H1 (cell line): Measurements from ENCODE around the gene SLC9A5.

Experiments
- CTCF ChIP-seq, 3 experiments: IDR thresholded peaks; 1 replicate in 2 of 3; 2 replicates in 1 of 3; pipeline versions ENCODE4 v1.5.1 to v1.6.1; 2011; ENCODE audit warnings: low read length in 3 of 3, mild to moderate bottlenecking in 3 of 3, inconsistent platforms in 2 of 3, low read depth in 1 of 3, moderate library complexity in 1 of 3; ENCODE audit not compliant: insufficient read depth in 1 of 3; ENCODE audit errors: control extremely low read depth in 1 of 3
- POLR2A ChIP-seq, 2 experiments: IDR thresholded peaks; 1 replicate in 1 of 2; 2 replicates in 1 of 2; pipeline ENCODE4 v1.6.1; 2011; ENCODE audit warnings: low read depth in 2 of 2, low read length in 2 of 2, mild to moderate bottlenecking in 2 of 2; ENCODE audit errors: control extremely low read depth in 1 of 2
- POLR2AphosphoS5 ChIP-seq: IDR thresholded peaks from 2 replicates; pipeline ENCODE4 v1.6.1; 2011; ENCODE audit warnings: low read depth, low read length

GRCh38 chr16:67230809-67231660, 17.7 kb upstream of the SLC9A5 start:
- peak in 1 of 2 experiments; percentile 67; a peak in 2 of 3 replicates for TF ChIP-seq POLR2A (IDR thresholded peaks at IDR 0.05; ENCODE audit: control extremely low read depth in 1 of 2, low read depth in 2 of 2, low read length in 2 of 2)
- no peak for TF ChIP-seq CTCF (IDR thresholded peaks at IDR 0.05; ENCODE audit: control extremely low read depth in 1 of 3, insufficient read depth in 1 of 3, low read depth in 1 of 3, low read length in 3 of 3)
- TF ChIP-seq POLR2AphosphoS5 = peak; percentile 39
